Measurements from ENCODE around the gene ASTN2. TPM values are rescaled to one million over a fixed set of nuclear protein-coding genes. Genes with fewer than 3 reads are reported as not detected.

The ASTN2 gene
- total and polyA plus RNA-seq, 2 experiments from 2014 or later: 7.0 to 24.6 TPM

GRCh38 chr9:117448066-117448465 lies 33.2 kb upstream of the ASTN2 start (continued):
- no peak for TF ChIP-seq ZNF462 (CRISPR knock-in tag; IDR thresholded peaks at IDR 0.05)

- no peaks in the 10 kb centered on the region for H4K20me1 ChIP-seq (replicated peaks; ENCODE audit: insufficient read depth)
- no peaks in the 10 kb centered on the region for H3F3A ChIP-seq (replicated peaks; ENCODE audit: low read depth)
- Mint-ChIP-seq H3K27ac (no peak overlapping the region), H3K4me1 (no peaks in the 10 kb centered on the region), H3K36me3 (ENCODE audit: low read depth) (no peaks in the 10 kb centered on the region), H3K4me3 (no peak overlapping the region), H3K9me3 (no peaks in the 10 kb centered on the region), H3K27me3 (ENCODE audit: insufficient read depth, low read depth, poor library complexity) (no peaks in the 10 kb centered on the region)
- ATAC-seq (no peak), DNase-seq (ENCODE audit: low spot score) (no peak)
- no peaks in the 10 kb centered on the region for H3K27me3 ChIP-seq (ENCODE audit: insufficient read depth)
- H2AFZ ChIP-seq: no peak overlapping the region
- no peaks in the 10 kb centered on the region for H3K4me1 ChIP-seq (ENCODE audit: insufficient read depth)
- H3K27ac ChIP-seq (ENCODE audit: low read depth): no peak overlapping the region
- H3K36me3 ChIP-seq (ENCODE audit: insufficient read depth): no peaks in the 10 kb centered on the region
- TF ChIP-seq POLR2AphosphoS5 (IDR thresholded peaks at IDR 0.05; ENCODE audit: low read depth) (no peak), NANOG (IDR thresholded peaks at IDR 0.05; ENCODE audit: borderline replicate concordance) (no peak), JUNB (IDR thresholded peaks at IDR 0.05; ENCODE audit: unreplicated experiment) (no peak), EZH2 (IDR thresholded peaks at IDR 0.05; ENCODE audit: low read depth, unreplicated experiment) (no peak)
- no peak overlapping the region for H3K4me3 ChIP-seq
- H3K4me2 ChIP-seq: no peak overlapping the region
- H3K79me2 ChIP-seq (replicated peaks; ENCODE audit: insufficient read depth): no peaks in the 10 kb centered on the region
- no peaks in the 10 kb centered on the region for H3K9me2 ChIP-seq (ENCODE audit: insufficient read depth)
Measured at GRCh38 chr9:117445631-117446030, 30.8 kb upstream of the ASTN2 start.

GRCh38 chr9:117444501-117444900 lies 29.6 kb upstream of the ASTN2 start:
- H3K36me3 Mint-ChIP-seq (ENCODE audit: low read depth): no peaks in the 10 kb centered on the region
- no peak overlapping the region for H3K27ac Mint-ChIP-seq
- no peaks in the 10 kb centered on the region for H3K27me3 Mint-ChIP-seq (ENCODE audit: insufficient read depth, low read depth, poor library complexity)
- no peaks in the 10 kb centered on the region for H3K79me2 ChIP-seq (replicated peaks; ENCODE audit: insufficient read depth)
- DNase-seq (ENCODE audit: low spot score) (no peak), ATAC-seq (no peak)
- no peaks in the 10 kb centered on the region for H3K9me2 ChIP-seq (ENCODE audit: insufficient read depth)
- 0 out of 3 replicates have a peak, but pooled peaks cover 3% of the 10 kb centered on the region for H3K9me3 Mint-ChIP-seq
- H3K27ac ChIP-seq (ENCODE audit: low read depth): no peak overlapping the region
- H3K4me3 Mint-ChIP-seq: no peak overlapping the region
- no peak overlapping the region for H3K4me2 ChIP-seq
- H3K27me3 ChIP-seq (ENCODE audit: insufficient read depth): no peaks in the 10 kb centered on the region
- H3K4me1 ChIP-seq (ENCODE audit: insufficient read depth): no peaks in the 10 kb centered on the region
- no peaks in the 10 kb centered on the region for H3F3A ChIP-seq (replicated peaks; ENCODE audit: low read depth)
- H4K20me1 ChIP-seq (replicated peaks; ENCODE audit: insufficient read depth): no peaks in the 10 kb centered on the region
- no peaks in the 10 kb centered on the region for H3K36me3 ChIP-seq (ENCODE audit: insufficient read depth)
- no peaks in the 10 kb centered on the region for H3K4me1 Mint-ChIP-seq
- H2AFZ ChIP-seq: no peak overlapping the region
- H3K4me3 ChIP-seq: no peak overlapping the region
- TF ChIP-seq ETS1 (IDR thresholded peaks at IDR 0.05): no peak
- no peak for TF ChIP-seq ZNF114 (CRISPR knock-in tag; IDR thresholded peaks at IDR 0.05)
- no peak for TF ChIP-seq STAT1 (IDR thresholded peaks at IDR 0.05; ENCODE audit: unreplicated experiment)
- TF ChIP-seq EZH2phosphoT487 (IDR thresholded peaks at IDR 0.05; ENCODE audit: unreplicated experiment): no peak
- TF ChIP-seq REST (IDR thresholded peaks at IDR 0.05; ENCODE audit: unreplicated experiment): no peak
- no peak for TF ChIP-seq ZNF331 (CRISPR knock-in tag; IDR thresholded peaks at IDR 0.05; ENCODE audit: low read depth)
- no peak for TF ChIP-seq NANOG (IDR thresholded peaks at IDR 0.05; ENCODE audit: borderline replicate concordance)

Data from GM23338 (cell line).